ENCODE results near the gene DNMT3L.
"Not testable (repeated sequence)": the region's sequence is repeated elsewhere in the genome, so short reads cannot be mapped to it uniquely, and the experiment has no call there.

DNMT3L gene

GRCh38 chr21:44303490-44303981 is 41.8 kb upstream of the DNMT3L start:
- Histone ChIP-seq H4K20me1 (ENCODE audit: insufficient read depth, low read length) (0 out of 2 replicates have a peak, but pooled peaks cover 4% of the 10 kb centered on the region), H3K4me2 (ENCODE audit: low read depth, low read length) (no peak overlapping the region), H3K79me2 (ENCODE audit: low read length) (peaks cover 75% of the 10 kb centered on the region), H3K36me3 (replicated peaks; ENCODE audit: insufficient read depth, low read length) (no peaks in the 10 kb centered on the region), H3K4me1 (ENCODE audit: low read length) (peaks cover 7% of the 10 kb centered on the region), H3K9ac (ENCODE audit: low read length) (no peak overlapping the region), H3F3A (ENCODE audit: insufficient read depth, low read length) (peaks cover 11% of the 10 kb centered on the region), H3K4me3 (ENCODE audit: low read length) (no peak overlapping the region), H3K27me3 (replicated peaks; ENCODE audit: insufficient read depth, low read length) (no peaks in the 10 kb centered on the region), H2AFZ (ENCODE audit: low read length) (no peak overlapping the region), H3K27ac (ENCODE audit: low read length) (no peak overlapping the region), H3K9me2 (replicated peaks; ENCODE audit: insufficient read depth, low read length) (no peaks in the 10 kb centered on the region), H3K9me3 (replicated peaks; ENCODE audit: insufficient read depth, low read length) (no peaks in the 10 kb centered on the region)
- TF ChIP-seq EZH2 (optimal IDR thresholded peaks at IDR 0.05; ENCODE audit: low read depth, low read length) = no peak
- TF ChIP-seq CTCF (IDR thresholded peaks at IDR 0.05; ENCODE audit: low read length) = no peak
- TF ChIP-seq EZH2phosphoT487 (IDR thresholded peaks at IDR 0.05; ENCODE audit: low read length) = no peak
- DNase-seq = no peak

- not testable (repeated sequence) for H3K27ac ChIP-seq (ENCODE audit: low read length); H3K9me2 ChIP-seq (replicated peaks; ENCODE audit: insufficient read depth, low read length); H3K9ac ChIP-seq (ENCODE audit: low read length); H3K4me3 ChIP-seq (ENCODE audit: low read length); H3K27me3 ChIP-seq (replicated peaks; ENCODE audit: insufficient read depth, low read length); H3K36me3 ChIP-seq (replicated peaks; ENCODE audit: insufficient read depth, low read length); H3K9me3 ChIP-seq (replicated peaks; ENCODE audit: insufficient read depth, low read length); H2AFZ ChIP-seq (ENCODE audit: low read length); DNase-seq; H4K20me1 ChIP-seq (ENCODE audit: insufficient read depth, low read length); H3K4me2 ChIP-seq (ENCODE audit: low read depth, low read length)
- Histone ChIP-seq H3F3A (ENCODE audit: insufficient read depth, low read length) (peaks cover 18% of the 10 kb centered on the region), H3K79me2 (ENCODE audit: low read length) (peaks cover 74% of the 10 kb centered on the region), H3K4me1 (ENCODE audit: low read length) (peaks cover 15% of the 10 kb centered on the region)
These were observed 41.1 kb upstream of the DNMT3L start for GRCh38 chr21:44302573-44303401.

GRCh38 chr21:44301961-44302406 is 40.3 kb upstream of the DNMT3L start:
- Histone ChIP-seq H3K4me2 (ENCODE audit: low read depth, low read length) (no peak overlapping the region), H3K9ac (ENCODE audit: low read length) (no peak overlapping the region), H3K9me3 (replicated peaks; ENCODE audit: insufficient read depth, low read length) (no peaks in the 10 kb centered on the region), H3F3A (ENCODE audit: insufficient read depth, low read length) (peaks cover 19% of the 10 kb centered on the region), H3K4me3 (ENCODE audit: low read length) (no peak overlapping the region), H3K27me3 (replicated peaks; ENCODE audit: insufficient read depth, low read length) (no peaks in the 10 kb centered on the region), H3K79me2 (ENCODE audit: low read length) (peaks cover 66% of the 10 kb centered on the region), H3K27ac (ENCODE audit: low read length) (no peak overlapping the region), H2AFZ (ENCODE audit: low read length) (no peak overlapping the region), H3K9me2 (replicated peaks; ENCODE audit: insufficient read depth, low read length) (no peaks in the 10 kb centered on the region), H4K20me1 (ENCODE audit: insufficient read depth, low read length) (0 out of 2 replicates have a peak, but pooled peaks cover 4% of the 10 kb centered on the region), H3K36me3 (replicated peaks; ENCODE audit: insufficient read depth, low read length) (no peaks in the 10 kb centered on the region), H3K4me1 (ENCODE audit: low read length) (peaks cover 19% of the 10 kb centered on the region)
- TF ChIP-seq CTCF (IDR thresholded peaks at IDR 0.05; ENCODE audit: low read length) (0 out of 2 replicates have a peak, but pooled peaks have one; percentile 7), EZH2 (optimal IDR thresholded peaks at IDR 0.05; ENCODE audit: low read depth, low read length) (no peak)
- no peak for DNase-seq

- Histone ChIP-seq H3K79me2 (ENCODE audit: low read length) (peaks cover 57% of the 10 kb centered on the region), H3K4me2 (ENCODE audit: low read depth, low read length) (peak overlapping the region; percentile 94), H3K36me3 (replicated peaks; ENCODE audit: insufficient read depth, low read length) (no peaks in the 10 kb centered on the region), H3K9me3 (replicated peaks; ENCODE audit: insufficient read depth, low read length) (no peaks in the 10 kb centered on the region), H3K9ac (ENCODE audit: low read length) (peak overlapping the region; percentile 78; the same call in 1 of the 2 replicates), H3K27ac (ENCODE audit: low read length) (no peak overlapping the region), H4K20me1 (ENCODE audit: insufficient read depth, low read length) (0 out of 2 replicates have a peak, but pooled peaks cover 4% of the 10 kb centered on the region), H2AFZ (ENCODE audit: low read length) (no peak overlapping the region), H3K27me3 (replicated peaks; ENCODE audit: insufficient read depth, low read length) (0 out of 2 replicates have a peak, but pooled peaks cover 2% of the 10 kb centered on the region), H3K9me2 (replicated peaks; ENCODE audit: insufficient read depth, low read length) (no peaks in the 10 kb centered on the region), H3K4me3 (ENCODE audit: low read length) (peak overlapping the region; percentile 78), H3F3A (ENCODE audit: insufficient read depth, low read length) (peaks cover 19% of the 10 kb centered on the region), H3K4me1 (ENCODE audit: low read length) (peaks cover 19% of the 10 kb centered on the region)
- TF ChIP-seq CTCF (IDR thresholded peaks at IDR 0.05; ENCODE audit: low read length) (no peak), EZH2phosphoT487 (IDR thresholded peaks at IDR 0.05; ENCODE audit: low read length) (no peak), EZH2 (optimal IDR thresholded peaks at IDR 0.05; ENCODE audit: low read depth, low read length) (no peak)
- no peak for DNase-seq
These were observed 39.4 kb upstream of the DNMT3L start for GRCh38 chr21:44301141-44301540.
